HepG2 (cell line): ENCODE measurements around the gene IQGAP2. TPM values are rescaled to one million over a fixed set of nuclear protein-coding genes. Genes with fewer than 3 reads are reported as not detected.

Experiments used
- ATAC-seq: fragments of 200-7000 bp; cut with Tn5 transposase; 3 replicates; pipeline ENCODE4 v1.9.1; 2020; ENCODE audit warnings: mild to moderate bottlenecking, moderate library complexity
- BruUV-seq: library from RNA; stranded (reverse); fragments of 400-500 nt; replicated peaks from 2 replicates; lab custom pipeline; 2021; lab: Mats Ljungman, UMichigan
- CTCF ChIA-PET: fragments of 300-600 bp; formaldehyde crosslinking; extraction: SDS; loops from one replicate; lab custom pipeline; 2021; ENCODE audit warnings: low total read pairs, inconsistent platforms, low intra/inter-chr PET ratio; lab: Yijun Ruan, JAX
- POLR2A ChIA-PET: fragments of 350-600 bp; sonication (Branson Sonifier 250); formaldehyde crosslinking; loops from one replicate; lab custom pipeline; 2020; ENCODE audit warnings: antibody characterized with exemption, inconsistent platforms; lab: Yijun Ruan, JAX
- DNase-seq: peaks from one replicate; pipeline ENCODE4 v3.0.0-alpha.2; 2015; ENCODE audit warnings: low spot score
- FAIRE-seq: peaks from 3 replicates; lab custom pipeline; 2011; peaks lifted over from hg19 to GRCh38; lab: Jason Lieb, UNC
- H2AFZ ChIP-seq: one replicate; pipeline ENCODE4 v1.6.1; 2011; ENCODE audit warnings: low read length, inconsistent platforms
- H3K27ac ChIP-seq: fragments of 300-600 bp; 3 replicates; pipeline ENCODE4 v1.8.0; 2011; ENCODE audit warnings: mixed run types, mild to moderate bottlenecking, mixed read lengths, low read length, inconsistent platforms; ENCODE audit not compliant: insufficient read depth; ENCODE audit errors: extremely low read length
- H3K27me3 ChIP-seq, 2 experiments: fragments of 200-600 bp in 1 of 2; 2 replicates in 1 of 2; 3 replicates in 1 of 2; pipeline versions ENCODE4 v1.6.0 to v1.8.0; 2011; ENCODE audit warnings: low read length in 2 of 2, mild to moderate bottlenecking in 2 of 2, moderate library complexity in 2 of 2, inconsistent platforms in 1 of 2; ENCODE audit not compliant: insufficient read depth in 2 of 2, control insufficient read depth in 1 of 2
- H3K36me3 ChIP-seq, 2 experiments: fragments of 200-600 bp in 1 of 2; replicated peaks in 1 of 2; 2 replicates in 1 of 2; 3 replicates in 1 of 2; pipeline versions ENCODE4 v1.5.1 to v1.8.0; 2011; ENCODE audit warnings: low read length in 2 of 2, inconsistent platforms in 1 of 2; ENCODE audit not compliant: insufficient read depth in 2 of 2, control insufficient read depth in 1 of 2
- H3K4me1 ChIP-seq: 2 replicates; pipeline ENCODE4 v1.5.1; 2012; ENCODE audit warnings: low read length, inconsistent platforms; ENCODE audit not compliant: insufficient read depth
- H3K4me2 ChIP-seq: 2 replicates; pipeline ENCODE4 v1.6.0; 2011; ENCODE audit warnings: low read depth, low read length, inconsistent platforms
- H3K4me3 ChIP-seq, 3 experiments: fragments of 200-600 bp in 1 of 3; sonication (generic), shearing (Covaris generic) in 1 of 3; replicated peaks in 1 of 3; 2 replicates each; pipeline ENCODE4 v1.5.1; 2011 to 2016; ENCODE audit warnings: low read length in 3 of 3, inconsistent platforms in 2 of 3, low read depth in 2 of 3, mild to moderate bottlenecking in 2 of 3, control low read depth in 1 of 3, mixed read lengths in 1 of 3; ENCODE audit not compliant: insufficient read depth in 1 of 3
- H3K79me2 ChIP-seq: one replicate; pipeline ENCODE4 v1.6.1; 2011; ENCODE audit warnings: low read length, inconsistent platforms; ENCODE audit not compliant: insufficient read depth
- H3K9ac ChIP-seq: 2 replicates; pipeline ENCODE4 v1.6.0; 2011; ENCODE audit warnings: mild to moderate bottlenecking, low read depth, low read length, inconsistent platforms; ENCODE audit not compliant: insufficient read depth
- H3K9me3 ChIP-seq: 2 replicates; pipeline ENCODE4 v1.5.1; 2012; ENCODE audit warnings: mild to moderate bottlenecking, low read length
- H4K20me1 ChIP-seq: 2 replicates; pipeline ENCODE4 v1.6.0; 2011; ENCODE audit warnings: inconsistent platforms, mild to moderate bottlenecking, low read length, moderate library complexity; ENCODE audit not compliant: insufficient read depth
- NBN ChIP-seq: fragments of 450-650 bp; conservative IDR thresholded peaks from 2 replicates; pipeline ENCODE4 v1.6.1; 2017
- SATB2 ChIP-seq: sonication (generic); formaldehyde crosslinking; IDR thresholded peaks from 2 replicates; pipeline ENCODE4 v1.5.0; 2020; ENCODE audit warnings: missing genetic modification reagents
- ZNF644 ChIP-seq: IDR thresholded peaks from 2 replicates; pipeline ENCODE4 v1.6.1; 2016; ENCODE audit warnings: low read depth
- in situ Hi-C: cut with HindIII; loops from 2 replicates; pipeline ENCODE4 v1.10.0; 2017; ENCODE audit warnings: low pct_unique_long_range_greater_than_20kb; ENCODE audit not compliant: extremely low pct_ligation_motif_present
- intact Hi-C: fragments of 100-400 bp; cut with micrococcal nuclease; formaldehyde crosslinking; loops from one replicate; pipeline ENCODE4 v1.10.0; 2022; ENCODE audit not compliant: unreplicated experiment
- polyA plus RNA-seq, 8 experiments: library from polyadenylated mRNA; depleted of rRNA in 3 of 8; stranded (reverse) in 7 of 8; unstranded in 1 of 8; fragments of >200 nt; fragmentation: Illumina TruSeq in 4 of 8; extraction: Trizol in 4 of 8; gene quantifications; 2 replicates each; pipeline versions ENCODE4 v1.2.1 to v1.2.3, GENCODE V29; 2011 to 2016; ENCODE audit warnings: low read depth in 4 of 8, missing spikeins in 1 of 8, mixed read lengths in 1 of 8; ENCODE audit not compliant: insufficient read depth in 1 of 8
- total RNA-seq, 5 experiments: library from RNA; depleted of rRNA; stranded (reverse); fragments of >200 nt; fragmentation: Illumina TruSeq; extraction: Trizol; gene quantifications; 2 replicates each; pipeline ENCODE4 v1.2.3, GENCODE V29; 2016; ENCODE audit warnings: low read depth in 1 of 5
- TF ChIP-seq, protein P1 (sequence below): IDR thresholded peaks from 2 replicates; pipeline ENCODE4 v1.6.1; 2012; ENCODE audit warnings: low read length, improper control_type of control experiment
- TF ChIP-seq, protein P2 (sequence below): IDR thresholded peaks from 2 replicates; pipeline ENCODE4 v1.6.1; 2016; ENCODE audit warnings: control low read depth

Gene IQGAP2
- total and polyA plus RNA-seq, 2 of the 13 experiments (the other 11 are each of a cell fraction or from before 2014, with no cell fraction given): 35.2 to 83.3 TPM

- TF ChIP-seq, protein P1, sequence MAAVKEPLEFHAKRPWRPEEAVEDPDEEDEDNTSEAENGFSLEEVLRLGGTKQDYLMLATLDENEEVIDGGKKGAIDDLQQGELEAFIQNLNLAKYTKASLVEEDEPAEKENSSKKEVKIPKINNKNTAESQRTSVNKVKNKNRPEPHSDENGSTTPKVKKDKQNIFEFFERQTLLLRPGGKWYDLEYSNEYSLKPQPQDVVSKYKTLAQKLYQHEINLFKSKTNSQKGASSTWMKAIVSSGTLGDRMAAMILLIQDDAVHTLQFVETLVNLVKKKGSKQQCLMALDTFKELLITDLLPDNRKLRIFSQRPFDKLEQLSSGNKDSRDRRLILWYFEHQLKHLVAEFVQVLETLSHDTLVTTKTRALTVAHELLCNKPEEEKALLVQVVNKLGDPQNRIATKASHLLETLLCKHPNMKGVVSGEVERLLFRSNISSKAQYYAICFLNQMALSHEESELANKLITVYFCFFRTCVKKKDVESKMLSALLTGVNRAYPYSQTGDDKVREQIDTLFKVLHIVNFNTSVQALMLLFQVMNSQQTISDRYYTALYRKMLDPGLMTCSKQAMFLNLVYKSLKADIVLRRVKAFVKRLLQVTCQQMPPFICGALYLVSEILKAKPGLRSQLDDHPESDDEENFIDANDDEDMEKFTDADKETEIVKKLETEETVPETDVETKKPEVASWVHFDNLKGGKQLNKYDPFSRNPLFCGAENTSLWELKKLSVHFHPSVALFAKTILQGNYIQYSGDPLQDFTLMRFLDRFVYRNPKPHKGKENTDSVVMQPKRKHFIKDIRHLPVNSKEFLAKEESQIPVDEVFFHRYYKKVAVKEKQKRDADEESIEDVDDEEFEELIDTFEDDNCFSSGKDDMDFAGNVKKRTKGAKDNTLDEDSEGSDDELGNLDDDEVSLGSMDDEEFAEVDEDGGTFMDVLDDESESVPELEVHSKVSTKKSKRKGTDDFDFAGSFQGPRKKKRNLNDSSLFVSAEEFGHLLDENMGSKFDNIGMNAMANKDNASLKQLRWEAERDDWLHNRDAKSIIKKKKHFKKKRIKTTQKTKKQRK: no peak
- TF ChIP-seq ZNF644 (CRISPR knock-in tag) (no peak), NBN (no peak)
- TF ChIP-seq, protein P2, sequence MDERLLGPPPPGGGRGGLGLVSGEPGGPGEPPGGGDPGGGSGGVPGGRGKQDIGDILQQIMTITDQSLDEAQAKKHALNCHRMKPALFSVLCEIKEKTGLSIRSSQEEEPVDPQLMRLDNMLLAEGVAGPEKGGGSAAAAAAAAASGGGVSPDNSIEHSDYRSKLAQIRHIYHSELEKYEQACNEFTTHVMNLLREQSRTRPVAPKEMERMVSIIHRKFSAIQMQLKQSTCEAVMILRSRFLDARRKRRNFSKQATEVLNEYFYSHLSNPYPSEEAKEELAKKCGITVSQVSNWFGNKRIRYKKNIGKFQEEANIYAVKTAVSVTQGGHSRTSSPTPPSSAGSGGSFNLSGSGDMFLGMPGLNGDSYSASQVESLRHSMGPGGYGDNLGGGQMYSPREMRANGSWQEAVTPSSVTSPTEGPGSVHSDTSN: no peak
Measured at GRCh38 chr5:76571559-76571958, 168.5 kb downstream of the IQGAP2 start (continued).

GRCh38 chr5:76576450-76576849, 173.4 kb downstream of the IQGAP2 start:
- no peak for TF ChIP-seq SATB2
- H3K36me3 ChIP-seq: peaks cover 4 to 26% of the 10 kb centered on the region in 2 experiments; a peak in 4 of 5 replicates
- H3K4me2 ChIP-seq: no peak overlapping the region
- H3K9ac ChIP-seq: no peak overlapping the region
- ATAC-seq (no peak), FAIRE-seq (no peak), DNase-seq (no peak)
- intact Hi-C loops (no loop called here), in situ Hi-C loops (no loop called here)
- H3K4me3 ChIP-seq: no peak overlapping the region
- no peaks in the 10 kb centered on the region for H3K79me2 ChIP-seq
- CTCF ChIA-PET: no interaction called here
- no peaks in the 10 kb centered on the region for H3K4me1 ChIP-seq
- BruUV-seq: no TSS peak
- no peaks in the 10 kb centered on the region for H4K20me1 ChIP-seq
- no peak overlapping the region for H2AFZ ChIP-seq
- POLR2A ChIA-PET: no interaction called here
- H3K9me3 ChIP-seq: no peaks in the 10 kb centered on the region
- no peaks in the 10 kb centered on the region for H3K27me3 ChIP-seq
- no peak overlapping the region for H3K27ac ChIP-seq
